A549 (cell line): Measurements from ENCODE around the gene MAN2C1. TPM values are rescaled to one million over a fixed set of nuclear protein-coding genes. Genes with fewer than 3 reads are reported as not detected.
A peak's percentile ranks its signal among the peaks of the same experiment; 100 is the strongest.

Experiments used
- ATAC-seq, 2 experiments: fragments of 200-7000 bp in 1 of 2; fragments of >200 bp in 1 of 2; cut with Nextera tagmentation in 1 of 2; cut with Tn5 transposase in 1 of 2; 3 replicates each; pipeline versions ENCODE4 v1.8.0 to v1.9.1; 2018 to 2020; ENCODE audit warnings: mild to moderate bottlenecking in 1 of 2, moderate library complexity in 1 of 2
- CTCF ChIA-PET: fragments of 300-600 bp; sonication (Branson Sonifier 250); formaldehyde crosslinking; extraction: SDS; loops from one replicate; lab custom pipeline; 2021; ENCODE audit warnings: antibody characterized with exemption, inconsistent platforms; lab: Yijun Ruan, JAX
- POLR2A ChIA-PET: fragments of 350-600 bp; formaldehyde crosslinking; extraction: SDS; loops from one replicate; lab custom pipeline; 2021; ENCODE audit warnings: antibody characterized with exemption, inconsistent platforms; lab: Yijun Ruan, JAX
- DNase-seq, 2 experiments: peaks; one replicate each; pipeline versions ENCODE4 v3.0.0 to v3.0.0-alpha.2; 2011 to 2016; ENCODE audit warnings: low read depth in 1 of 2, low spot score in 1 of 2
- FAIRE-seq: peaks from 2 replicates; lab custom pipeline; 2011; peaks lifted over from hg19 to GRCh38; lab: Jason Lieb, UNC
- H3K27ac ChIP-seq, 2 experiments: fragments of >200 bp; sonication (Bioruptor Twin); formaldehyde crosslinking; 3 replicates each; pipeline ENCODE4 v1.5.1; 2016 to 2017
- H3K4me1 ChIP-seq: fragments of >200 bp; sonication (Bioruptor Twin); formaldehyde crosslinking; 3 replicates; pipeline ENCODE4 v1.6.1; 2016
- H3K4me2 ChIP-seq: fragments of >200 bp; sonication (Bioruptor Twin); formaldehyde crosslinking; 3 replicates; pipeline ENCODE4 v1.6.1; 2016
- H3K4me3 ChIP-seq: fragments of >200 bp; sonication (Bioruptor Twin); formaldehyde crosslinking; 3 replicates; pipeline ENCODE4 v1.5.1; 2016
- H3K9me3 ChIP-seq: fragments of >200 bp; sonication (Bioruptor Twin); formaldehyde crosslinking; 3 replicates; pipeline ENCODE4 v1.6.1; 2016
- CBX8 ChIP-seq: fragments of 200-600 bp; sonication (generic); IDR thresholded peaks from 2 replicates; pipeline ENCODE4 v1.6.1; 2016
- CHD2 ChIP-seq: fragments of 150-350 bp; IDR thresholded peaks from 2 replicates; pipeline ENCODE4 v1.6.1; 2014; ENCODE audit warnings: low read length; ENCODE audit not compliant: partially characterized antibody
- FOSL2 ChIP-seq, 2 experiments: fragments of 450-650 bp in 1 of 2; fragments of >200 bp in 1 of 2; sonication (Bioruptor Twin) in 1 of 2; formaldehyde crosslinking; IDR thresholded peaks; 2 replicates each; pipeline versions ENCODE4 v1.5.0 to v1.6.1; 2016 to 2020; ENCODE audit warnings: mild to moderate bottlenecking in 1 of 2, moderate library complexity in 1 of 2
- HMGXB4 ChIP-seq: fragments of 250-450 bp; sonication (Bioruptor Pico); IDR thresholded peaks from 2 replicates; pipeline ENCODE4 v1.5.0; 2021; ENCODE audit warnings: mild to moderate bottlenecking, moderate library complexity, borderline replicate concordance
- HOXA7 ChIP-seq: fragments of 250-450 bp; sonication (Bioruptor Pico); IDR thresholded peaks from 2 replicates; pipeline ENCODE4 v1.5.0; 2020; ENCODE audit warnings: mild to moderate bottlenecking, moderate library complexity
- JUN ChIP-seq, 2 experiments: fragments of >200 bp; sonication (Bioruptor Twin); formaldehyde crosslinking; IDR thresholded peaks; 2 replicates in 1 of 2; 3 replicates in 1 of 2; pipeline ENCODE4 v1.6.1; 2016 to 2017
- MAX ChIP-seq: IDR thresholded peaks from 2 replicates; pipeline ENCODE4 v1.6.1; 2012
- MYC ChIP-seq: IDR thresholded peaks from 2 replicates; pipeline ENCODE4 v1.6.1; 2012; ENCODE audit warnings: mild to moderate bottlenecking, inconsistent platforms, low read length, improper control_type of control experiment, borderline replicate concordance
- NFE2L2 ChIP-seq: fragments of 150-350 bp; conservative IDR thresholded peaks from 2 replicates; pipeline ENCODE4 v1.6.1; 2014; ENCODE audit warnings: low read length
- NPAS2 ChIP-seq: fragments of 250-450 bp; sonication (Bioruptor Pico); IDR thresholded peaks from 2 replicates; pipeline ENCODE4 v1.8.0; 2022; ENCODE audit warnings: mild to moderate bottlenecking, moderate library complexity, borderline replicate concordance
- PHF8 ChIP-seq: fragments of 200-600 bp; sonication (generic); IDR thresholded peaks from 2 replicates; pipeline ENCODE4 v1.6.1; 2016; ENCODE audit warnings: low read depth, mild to moderate bottlenecking, antibody characterized with exemption, moderate library complexity, borderline replicate concordance
- POLR2A ChIP-seq: IDR thresholded peaks from 2 replicates; pipeline ENCODE4 v1.6.1; 2012; ENCODE audit warnings: mild to moderate bottlenecking, low read length
- POLR2AphosphoS2 ChIP-seq: conservative IDR thresholded peaks from 2 replicates; pipeline ENCODE4 v1.6.1; 2012; ENCODE audit warnings: low read length, improper control_type of control experiment, inconsistent platforms
- RAD21 ChIP-seq, 2 experiments: fragments of >200 bp in 1 of 2; sonication (Bioruptor Twin) in 1 of 2; formaldehyde crosslinking in 1 of 2; IDR thresholded peaks in 1 of 2; conservative IDR thresholded peaks in 1 of 2; 2 replicates in 1 of 2; 3 replicates in 1 of 2; pipeline ENCODE4 v1.6.1; 2012 to 2018; ENCODE audit warnings: inconsistent platforms in 1 of 2
- RCOR1 ChIP-seq: fragments of 150-350 bp; IDR thresholded peaks from 2 replicates; pipeline ENCODE4 v1.6.1; 2014; ENCODE audit warnings: antibody characterized with exemption, low read length, low read depth
- REST ChIP-seq: fragments of 200-600 bp; sonication (generic); IDR thresholded peaks from 2 replicates; pipeline ENCODE4 v1.6.1; 2016; ENCODE audit warnings: antibody characterized with exemption, mild to moderate bottlenecking, moderate library complexity
- SMC3 ChIP-seq: fragments of >200 bp; sonication (Bioruptor Twin); formaldehyde crosslinking; IDR thresholded peaks from 3 replicates; pipeline ENCODE4 v1.6.1; 2018; ENCODE audit warnings: inconsistent platforms
- TFCP2L1 ChIP-seq: fragments of 250-450 bp; sonication (Bioruptor Pico); IDR thresholded peaks from 2 replicates; pipeline ENCODE4 v1.5.0; 2021; ENCODE audit warnings: mild to moderate bottlenecking
- TP53 ChIP-seq: fragments of 250-450 bp; sonication (Bioruptor Pico); IDR thresholded peaks from 2 replicates; pipeline ENCODE4 v1.5.0; 2021; ENCODE audit warnings: mild to moderate bottlenecking, moderate library complexity
- ZC3H11A ChIP-seq: fragments of 450-650 bp; IDR thresholded peaks from 2 replicates; pipeline ENCODE4 v1.6.1; 2014; ENCODE audit warnings: antibody characterized with exemption, mild to moderate bottlenecking
- ZFP36 ChIP-seq: fragments of 450-650 bp; IDR thresholded peaks from 2 replicates; pipeline ENCODE4 v1.6.1; 2014; ENCODE audit warnings: borderline replicate concordance; ENCODE audit not compliant: partially characterized antibody
- WGBS: methylation state at CpG from one replicate; pipeline ENCODE4 v1.1.6; 2017; ENCODE audit errors: missing lambda C conversion rate; 5-methylcytosine and 5-hydroxymethylcytosine counted together
- polyA minus RNA-seq: library from RNA; depleted of rRNA, polyadenylated mRNA; stranded (reverse); fragments of >200 nt; gene quantifications from 2 replicates; pipeline ENCODE4 v1.2.3, GENCODE V29; 2011; rRNA and poly(A)+ RNA removed
- polyA plus RNA-seq, 4 experiments: library from polyadenylated mRNA; depleted of rRNA in 3 of 4; stranded (reverse); fragments of >200 nt; fragmentation: RNase III in 1 of 4; extraction: RNeasy Plus Mini Kit Qiagen cat#74134 plus additional on column Dnase treatment in 1 of 4; gene quantifications; 2 replicates in 3 of 4; 3 replicates in 1 of 4; pipeline ENCODE4 v1.2.3, GENCODE V29; 2011 to 2017
- TF ChIP-seq, protein P1 (sequence below): fragments of >200 bp; sonication (Bioruptor Twin); formaldehyde crosslinking; IDR thresholded peaks from 3 replicates; pipeline ENCODE4 v1.5.1; 2016
- TF ChIP-seq, protein P2 (sequence below): fragments of 450-650 bp; IDR thresholded peaks from 2 replicates; pipeline ENCODE4 v1.6.1; 2014; ENCODE audit warnings: antibody characterized with exemption
- TF ChIP-seq, protein P3 (sequence below): fragments of 150-350 bp; IDR thresholded peaks from 2 replicates; pipeline ENCODE4 v1.6.1; 2014; ENCODE audit warnings: low read depth, mild to moderate bottlenecking, low read length
- TF ChIP-seq, protein P4 (sequence below): fragments of 250-450 bp; sonication (Bioruptor Pico); IDR thresholded peaks from 2 replicates; pipeline ENCODE4 v1.5.0; 2020; ENCODE audit warnings: low read depth, mild to moderate bottlenecking, moderate library complexity

The MAN2C1 gene
- polyA plus RNA-seq (2011; rRNA removed) (47.7 and 66.3 TPM in 2 replicates), polyA plus RNA-seq (2017; fragmentation: RNase III; extraction: RNeasy Plus Mini Kit Qiagen cat#74134 plus additional on column Dnase treatment) (114 to 126 TPM (median 117 TPM) in 3 replicates), polyA minus RNA-seq (91.7 and 99.0 TPM in 2 replicates)
- polyA plus RNA-seq (2012; cell fraction: cytosol; rRNA removed): 62.7 and 70.5 TPM in 2 replicates
- polyA plus RNA-seq (2012; cell fraction: nucleus; rRNA removed): 983 and 1,042 TPM in 2 replicates

- H3K4me2 ChIP-seq: peak within 1 kb of the TSS; percentile 97
- FAIRE-seq: peak; percentile 96
- WGBS: under 1% methylated on average over 60 of the region's 67 CpGs
- peak within 1 kb of the TSS; percentile 81 for H3K4me3 ChIP-seq
- ATAC-seq: peak; percentile 90 to 93
- ChIA-PET CTCF (interaction anchor here (0.6 to 4.4 kb wide), 66 partner anchors 8 to 714 kb away, joined by 3 to 72 read pairs (median 5); partner anchors contain the start of genes IMP3, NEIL1, PTPN9 and SIN3A), POLR2A (interaction anchor here (0.5 to 4.2 kb wide), 50 partner anchors 8 to 551 kb away, joined by 3 to 148 read pairs (median 4); partner anchors contain the start of genes COX5A, IMP3, PPCDC and PTPN9)
- peaks cover 21% of the 10 kb centered on the region for H3K4me1 ChIP-seq
- DNase-seq: peak; percentile 98 to 99
- peak within 1 kb of the TSS; percentile 93 to 95 for H3K27ac ChIP-seq
- H3K9me3 ChIP-seq: no peaks in the 10 kb centered on the region
- TF ChIP-seq, protein P1, sequence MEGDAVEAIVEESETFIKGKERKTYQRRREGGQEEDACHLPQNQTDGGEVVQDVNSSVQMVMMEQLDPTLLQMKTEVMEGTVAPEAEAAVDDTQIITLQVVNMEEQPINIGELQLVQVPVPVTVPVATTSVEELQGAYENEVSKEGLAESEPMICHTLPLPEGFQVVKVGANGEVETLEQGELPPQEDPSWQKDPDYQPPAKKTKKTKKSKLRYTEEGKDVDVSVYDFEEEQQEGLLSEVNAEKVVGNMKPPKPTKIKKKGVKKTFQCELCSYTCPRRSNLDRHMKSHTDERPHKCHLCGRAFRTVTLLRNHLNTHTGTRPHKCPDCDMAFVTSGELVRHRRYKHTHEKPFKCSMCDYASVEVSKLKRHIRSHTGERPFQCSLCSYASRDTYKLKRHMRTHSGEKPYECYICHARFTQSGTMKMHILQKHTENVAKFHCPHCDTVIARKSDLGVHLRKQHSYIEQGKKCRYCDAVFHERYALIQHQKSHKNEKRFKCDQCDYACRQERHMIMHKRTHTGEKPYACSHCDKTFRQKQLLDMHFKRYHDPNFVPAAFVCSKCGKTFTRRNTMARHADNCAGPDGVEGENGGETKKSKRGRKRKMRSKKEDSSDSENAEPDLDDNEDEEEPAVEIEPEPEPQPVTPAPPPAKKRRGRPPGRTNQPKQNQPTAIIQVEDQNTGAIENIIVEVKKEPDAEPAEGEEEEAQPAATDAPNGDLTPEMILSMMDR: peak; percentile 95
- TF ChIP-seq, protein P2, sequence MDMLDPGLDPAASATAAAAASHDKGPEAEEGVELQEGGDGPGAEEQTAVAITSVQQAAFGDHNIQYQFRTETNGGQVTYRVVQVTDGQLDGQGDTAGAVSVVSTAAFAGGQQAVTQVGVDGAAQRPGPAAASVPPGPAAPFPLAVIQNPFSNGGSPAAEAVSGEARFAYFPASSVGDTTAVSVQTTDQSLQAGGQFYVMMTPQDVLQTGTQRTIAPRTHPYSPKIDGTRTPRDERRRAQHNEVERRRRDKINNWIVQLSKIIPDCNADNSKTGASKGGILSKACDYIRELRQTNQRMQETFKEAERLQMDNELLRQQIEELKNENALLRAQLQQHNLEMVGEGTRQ: 0 out of 2 replicates have a peak, but pooled peaks have one; percentile 0
- TF ChIP-seq REST: peak; percentile 51; the same call in 1 of the 2 replicates
- TF ChIP-seq HMGXB4 (CRISPR knock-in tag): peak; percentile 92; the same call in 1 of the 2 replicates
- TF ChIP-seq, protein P3, sequence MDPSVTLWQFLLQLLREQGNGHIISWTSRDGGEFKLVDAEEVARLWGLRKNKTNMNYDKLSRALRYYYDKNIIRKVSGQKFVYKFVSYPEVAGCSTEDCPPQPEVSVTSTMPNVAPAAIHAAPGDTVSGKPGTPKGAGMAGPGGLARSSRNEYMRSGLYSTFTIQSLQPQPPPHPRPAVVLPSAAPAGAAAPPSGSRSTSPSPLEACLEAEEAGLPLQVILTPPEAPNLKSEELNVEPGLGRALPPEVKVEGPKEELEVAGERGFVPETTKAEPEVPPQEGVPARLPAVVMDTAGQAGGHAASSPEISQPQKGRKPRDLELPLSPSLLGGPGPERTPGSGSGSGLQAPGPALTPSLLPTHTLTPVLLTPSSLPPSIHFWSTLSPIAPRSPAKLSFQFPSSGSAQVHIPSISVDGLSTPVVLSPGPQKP: no peak
- TF ChIP-seq SMC3: peak; percentile 91
- peak; percentile 99 for TF ChIP-seq PHF8
- peak; percentile 1 for TF ChIP-seq ZFP36
- peak; percentile 98 for TF ChIP-seq POLR2A
- no peak for TF ChIP-seq CBX8
- 0 out of 2 replicates have a peak, but pooled peaks have one; percentile 80 for TF ChIP-seq HOXA7 (CRISPR knock-in tag)
- TF ChIP-seq JUN (IDR thresholded peaks at IDR 0.05): peak; percentile 94 to 98
- TF ChIP-seq MAX: peak; percentile 84
- peak; percentile 96 for TF ChIP-seq TFCP2L1
- peak; percentile 73 to 79 for TF ChIP-seq RAD21 (conservative IDR thresholded peaks at IDR 0.05 in 1 of 2, IDR thresholded peaks at IDR 0.05 in 1 of 2)
- no peak for TF ChIP-seq NPAS2 (CRISPR knock-in tag)
- TF ChIP-seq, protein P4, sequence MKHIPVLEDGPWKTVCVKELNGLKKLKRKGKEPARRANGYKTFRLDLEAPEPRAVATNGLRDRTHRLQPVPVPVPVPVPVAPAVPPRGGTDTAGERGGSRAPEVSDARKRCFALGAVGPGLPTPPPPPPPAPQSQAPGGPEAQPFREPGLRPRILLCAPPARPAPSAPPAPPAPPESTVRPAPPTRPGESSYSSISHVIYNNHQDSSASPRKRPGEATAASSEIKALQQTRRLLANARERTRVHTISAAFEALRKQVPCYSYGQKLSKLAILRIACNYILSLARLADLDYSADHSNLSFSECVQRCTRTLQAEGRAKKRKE (CRISPR knock-in tag): 0 out of 2 replicates have a peak, but pooled peaks have one; percentile 32
- TF ChIP-seq RCOR1: no peak
- TF ChIP-seq MYC: peak; percentile 86
- no peak; the same call in 1 of the 2 replicates for TF ChIP-seq POLR2AphosphoS2
- TF ChIP-seq TP53 (CRISPR knock-in tag): peak; percentile 70; the same call in 1 of the 2 replicates
- TF ChIP-seq FOSL2 (IDR thresholded peaks at IDR 0.05): no peak
- TF ChIP-seq FOSL2 (CRISPR knock-in tag; IDR thresholded peaks at IDR 0.05): 0 out of 2 replicates have a peak, but pooled peaks have one; percentile 22
- peak; percentile 33; the same call in 1 of the 2 replicates for TF ChIP-seq ZC3H11A
- TF ChIP-seq NFE2L2: peak; percentile 16; the same call in 1 of the 2 replicates
- no peak for TF ChIP-seq CHD2
Measured at GRCh38 chr15:75367913-75368688, at the start of gene MAN2C1. Gene MAN2C1, minus strand, starts transcription at chr15:75368607. Its CDS starts 24 bp downstream, at chr15:75368583.
